HG02759 (cell line): ENCODE results near the gene BARX2.
"Not testable (repeated sequence)": the region's sequence is repeated elsewhere in the genome, so short reads cannot be mapped to it uniquely, and the experiment has no call there.

Source experiments
- ATAC-seq: cut with Tn5 transposase; IDR thresholded peaks from one replicate; pipeline ENCODE4 v1.9.1; 2021; ENCODE audit warnings: mild to moderate bottlenecking, moderate library complexity; ENCODE audit not compliant: unreplicated experiment

BARX2 gene, protein sequence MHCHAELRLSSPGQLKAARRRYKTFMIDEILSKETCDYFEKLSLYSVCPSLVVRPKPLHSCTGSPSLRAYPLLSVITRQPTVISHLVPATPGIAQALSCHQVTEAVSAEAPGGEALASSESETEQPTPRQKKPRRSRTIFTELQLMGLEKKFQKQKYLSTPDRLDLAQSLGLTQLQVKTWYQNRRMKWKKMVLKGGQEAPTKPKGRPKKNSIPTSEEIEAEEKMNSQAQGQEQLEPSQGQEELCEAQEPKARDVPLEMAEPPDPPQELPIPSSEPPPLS

DNA sequence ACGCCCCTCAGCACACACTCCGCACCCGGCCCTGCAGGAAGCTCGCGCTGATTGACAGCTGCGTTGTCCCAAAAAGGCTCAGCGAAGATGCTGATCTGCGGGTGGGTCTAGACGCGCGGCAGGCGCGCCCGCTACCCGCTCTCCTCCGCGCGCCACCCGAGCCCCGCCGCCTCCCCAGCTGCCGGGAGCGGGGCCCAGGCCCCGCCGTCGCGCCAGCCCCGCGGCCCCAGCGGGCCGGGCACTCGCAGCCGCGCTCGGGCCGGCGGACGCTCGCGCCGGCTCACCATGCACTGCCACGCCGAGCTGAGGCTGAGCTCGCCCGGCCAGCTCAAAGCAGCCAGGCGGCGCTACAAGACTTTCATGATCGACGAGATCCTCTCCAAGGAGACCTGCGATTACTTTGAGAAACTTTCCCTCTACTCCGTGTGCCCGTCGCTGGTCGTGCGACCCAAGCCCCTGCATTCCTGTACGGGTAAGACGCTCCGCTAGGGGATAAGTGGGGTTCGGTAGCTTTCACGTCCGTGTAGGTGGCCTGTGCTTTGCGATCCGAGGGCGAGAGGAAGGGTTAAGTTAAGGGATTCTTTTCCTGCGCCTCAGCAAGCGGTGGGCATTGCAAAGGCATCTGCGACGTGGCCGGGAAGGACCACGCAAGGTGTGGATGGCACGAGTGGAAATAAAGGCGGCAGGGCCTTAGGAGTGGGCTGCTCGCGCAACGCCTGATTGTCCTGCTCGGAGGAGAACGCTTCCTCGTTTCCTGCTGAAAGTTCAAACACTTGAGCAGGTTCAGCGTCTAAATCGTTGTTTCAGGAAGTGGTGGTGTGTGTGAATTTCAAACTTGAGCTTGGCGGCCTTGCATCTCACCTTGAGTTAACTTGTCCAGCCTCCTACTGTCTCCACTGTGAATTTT lies at the start of gene BARX2:
BARX2 (plus strand) TSS at position 98 of the 907 bp plus-strand sequence; CDS start at position 286, 188 bp downstream.
- ATAC-seq = no peak

DNA sequence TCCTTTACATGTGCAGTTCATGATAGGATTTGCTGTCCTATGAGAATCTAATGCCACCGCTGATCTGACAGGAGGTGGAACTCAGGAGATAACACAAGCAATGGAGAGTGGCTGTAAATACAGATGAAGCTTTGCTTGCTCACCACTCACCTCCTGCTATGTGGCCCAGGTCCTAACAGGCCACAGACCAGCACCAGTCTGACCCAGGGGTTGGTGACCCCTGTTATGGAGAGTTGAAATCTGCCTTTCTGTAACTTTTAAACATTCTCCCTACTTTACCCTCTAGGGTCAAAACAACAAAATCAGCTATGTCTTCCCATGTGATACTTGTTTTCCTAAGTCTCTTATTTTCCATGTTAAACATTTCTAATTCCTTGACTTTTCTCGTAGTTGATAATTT lies 48.7 kb upstream of the BARX2 start:
- ATAC-seq = no peak

DNA sequence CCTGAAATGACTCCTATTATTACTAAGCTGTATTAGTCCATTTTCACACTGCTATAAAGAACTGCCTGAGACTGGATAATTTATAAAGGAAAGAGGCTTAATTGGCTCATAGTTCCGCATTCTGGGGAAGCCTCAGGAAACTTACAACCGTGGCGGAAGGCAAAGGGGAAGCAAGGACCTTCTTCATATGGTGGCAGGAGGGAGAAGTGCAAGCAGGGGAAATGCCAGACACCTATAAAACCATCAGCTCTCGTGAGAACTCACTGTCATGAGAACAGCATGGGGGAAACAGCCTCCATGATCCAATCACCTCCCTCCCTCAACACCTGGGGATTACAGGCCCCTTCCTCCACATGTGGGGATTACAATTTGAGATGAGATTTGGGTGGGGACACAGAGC lies 47.9 kb upstream of the BARX2 start:
- not testable (repeated sequence) for ATAC-seq

DNA sequence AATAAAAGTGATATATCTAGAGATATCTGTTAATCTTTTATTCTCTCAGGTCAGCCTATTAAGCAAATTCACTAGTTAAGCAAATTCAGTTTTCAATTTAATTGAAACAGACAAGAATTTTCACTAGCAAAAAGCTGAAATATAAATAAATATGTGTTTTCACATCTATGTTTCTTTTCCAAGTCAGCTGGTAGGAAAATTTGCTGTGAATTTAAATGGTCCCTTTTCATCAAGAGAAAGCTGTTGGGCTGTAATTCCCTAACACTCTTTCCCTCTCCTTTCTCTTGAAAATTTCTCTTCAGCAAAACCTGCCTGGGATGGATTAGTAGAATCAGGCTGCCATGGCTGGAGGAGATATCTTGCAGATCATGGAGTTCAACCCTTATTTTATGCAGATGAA lies 46.9 kb upstream of the BARX2 start:
- no peak for ATAC-seq

DNA sequence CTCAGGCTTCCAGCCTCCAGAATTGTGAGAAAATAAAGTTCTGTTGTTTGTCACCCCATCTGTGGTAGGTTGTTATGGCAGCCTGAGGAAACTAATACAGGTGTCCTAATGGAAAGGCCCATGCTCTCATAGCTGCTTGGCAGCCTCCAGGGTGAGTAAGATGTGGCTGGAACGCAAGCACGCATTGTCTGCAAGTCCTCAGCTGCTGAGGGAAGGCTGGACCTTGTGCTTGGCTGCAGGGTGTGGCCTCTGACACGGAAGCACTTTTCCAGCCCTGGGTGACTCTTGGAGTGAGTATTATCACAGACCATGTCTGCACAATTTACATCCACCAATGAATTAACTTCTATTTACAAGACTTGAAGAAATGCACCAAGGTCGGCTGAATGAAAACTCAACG lies 44.4 kb upstream of the BARX2 start:
- ATAC-seq = no peak

DNA sequence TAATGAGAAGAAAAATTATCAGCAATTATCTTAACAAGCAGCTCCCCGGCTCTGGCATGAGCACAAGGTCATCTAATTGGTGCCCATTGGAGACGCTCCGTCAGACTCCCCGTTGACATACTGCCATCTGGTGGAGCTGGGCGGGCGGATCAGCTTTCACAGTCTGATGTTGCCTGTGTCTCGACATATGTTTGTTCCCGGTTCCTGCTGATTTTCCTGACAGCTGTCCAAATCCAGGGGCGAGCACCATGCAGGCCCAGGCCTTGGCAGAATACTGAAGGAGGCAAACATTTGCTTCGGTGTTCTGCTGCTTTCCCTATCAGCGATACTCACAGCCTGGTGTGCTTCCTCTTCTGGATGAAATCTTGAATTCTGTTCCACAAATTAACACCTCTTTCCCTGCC lies 43.8 kb upstream of the BARX2 start:
- ATAC-seq = peak; percentile 98

DNA sequence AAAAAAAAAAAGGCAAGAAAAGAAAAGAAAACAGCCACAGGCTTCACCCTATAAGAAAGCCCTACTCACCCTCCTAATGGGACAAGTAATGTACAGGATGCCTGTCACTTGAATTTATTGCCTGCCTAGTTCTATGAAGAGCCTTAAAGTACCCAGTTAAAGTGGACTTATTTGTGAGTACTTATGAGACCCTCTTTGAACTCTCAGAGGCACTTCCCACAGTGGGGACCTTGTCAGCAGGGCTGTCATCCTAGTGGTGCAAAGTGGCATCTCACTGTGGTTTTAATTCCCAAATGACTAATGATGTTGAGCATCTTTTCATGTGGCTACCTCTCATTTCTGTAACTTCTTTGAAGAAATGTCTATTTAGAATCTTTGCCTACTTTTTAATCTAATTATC lies 41.8 kb upstream of the BARX2 start:
- no peak for ATAC-seq

DNA sequence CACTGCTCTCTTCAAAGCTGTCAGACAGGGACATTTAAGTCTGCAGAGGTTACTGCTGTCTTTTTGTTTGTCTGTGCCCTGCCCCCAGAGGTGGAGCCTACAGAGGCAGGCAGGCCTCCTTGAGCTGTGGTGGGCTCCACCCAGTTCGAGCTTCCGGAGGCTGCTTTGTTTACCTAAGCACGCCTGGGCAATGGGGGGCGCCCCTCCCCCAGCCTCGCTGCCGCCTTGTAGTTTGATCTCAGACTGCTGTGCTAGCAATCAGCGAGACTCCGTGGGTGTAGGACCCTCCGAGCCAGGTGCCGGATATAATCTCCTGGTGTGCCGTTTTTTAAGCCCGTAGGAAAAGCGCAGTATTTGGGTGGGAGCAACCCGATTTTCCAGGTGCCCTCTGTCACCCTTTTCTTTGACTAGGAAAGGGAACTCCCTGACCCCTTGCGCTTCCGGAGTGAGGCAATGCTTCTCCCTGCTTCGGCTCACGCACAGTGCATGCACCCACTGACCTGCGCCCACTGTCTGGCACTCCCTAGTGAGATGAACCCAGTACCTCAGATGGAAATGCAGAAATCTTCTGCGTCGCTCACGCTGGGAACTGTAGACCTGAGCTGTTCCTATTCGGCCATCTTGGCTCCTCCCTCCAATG lies 31.2 kb upstream of the BARX2 start:
- ATAC-seq = not testable (repeated sequence)

DNA sequence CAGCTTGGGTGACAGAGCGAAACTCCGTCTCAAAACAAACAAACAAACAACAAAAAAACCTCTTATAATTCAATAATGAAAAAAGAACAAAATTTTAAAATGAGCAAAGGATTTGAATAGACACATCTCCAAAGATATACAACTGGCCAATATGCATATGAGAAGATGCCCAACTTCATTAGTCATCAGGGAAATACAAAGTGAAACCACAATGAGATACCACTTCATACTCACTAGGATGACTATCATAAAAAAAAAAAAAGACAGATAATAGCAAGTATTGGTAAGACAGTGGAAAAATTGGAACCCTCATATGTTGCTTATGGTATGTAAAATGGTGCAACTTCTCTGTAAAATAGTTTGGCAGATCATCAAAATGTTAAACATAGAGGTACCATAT lies 28.7 kb upstream of the BARX2 start:
- ATAC-seq = no peak

DNA sequence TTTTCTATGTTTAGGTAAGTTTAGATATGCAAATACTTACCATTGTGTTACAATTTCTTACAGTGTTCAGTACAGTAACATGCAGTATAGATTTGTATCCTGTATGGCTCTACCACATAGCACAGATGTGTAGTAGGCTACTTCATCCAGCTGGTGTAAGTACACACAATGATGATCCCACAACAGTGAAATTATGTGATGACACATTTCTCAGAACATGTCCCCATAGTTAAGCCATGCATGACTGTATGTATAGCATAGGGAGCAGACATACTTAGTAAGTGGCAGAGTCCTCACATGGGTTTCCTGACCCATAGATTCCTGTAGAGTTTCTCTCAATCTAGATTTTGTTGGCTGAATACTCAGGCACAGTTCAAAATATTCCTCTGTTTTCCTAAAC lies 26.8 kb upstream of the BARX2 start:
- no peak for ATAC-seq

DNA sequence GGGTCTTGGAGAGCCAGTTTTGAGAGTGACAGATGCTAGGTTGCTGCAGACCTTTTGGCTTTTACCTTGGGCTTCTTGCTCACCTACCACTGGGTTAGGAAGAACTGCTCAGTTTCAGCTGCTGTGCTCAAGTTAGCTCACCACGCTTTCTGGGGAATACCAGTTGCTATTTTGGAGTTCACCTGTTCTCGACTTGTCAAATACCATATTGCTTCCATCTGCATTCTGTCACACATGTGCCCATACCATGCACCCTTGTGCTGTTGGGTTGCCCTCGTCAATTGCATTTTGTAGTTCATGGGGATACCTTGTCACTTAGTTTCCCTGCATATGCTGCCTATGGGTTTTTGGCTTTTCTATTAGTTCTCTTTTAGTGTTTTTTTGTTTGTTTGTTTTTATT lies 23.0 kb upstream of the BARX2 start:
- ATAC-seq = no peak

DNA sequence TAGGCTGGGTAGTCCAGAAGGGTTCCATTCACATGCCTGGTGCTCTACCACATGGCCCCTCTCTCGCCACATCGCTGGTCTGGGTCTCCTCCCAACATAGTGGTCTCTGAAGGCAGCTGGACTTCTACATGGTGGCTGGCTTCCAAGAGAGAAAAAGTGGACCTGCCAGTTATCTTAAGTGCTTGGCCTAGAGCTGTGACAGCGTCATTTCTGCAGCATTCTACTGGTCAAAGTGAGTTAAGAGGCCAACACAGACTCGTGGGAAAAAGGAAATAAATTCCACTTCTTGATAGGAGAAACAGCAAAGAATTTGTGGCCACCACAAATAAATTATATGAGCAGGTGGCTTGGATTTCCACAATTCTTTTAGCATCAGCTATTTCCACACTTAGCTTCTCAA lies 21.0 kb upstream of the BARX2 start:
- no peak for ATAC-seq

DNA sequence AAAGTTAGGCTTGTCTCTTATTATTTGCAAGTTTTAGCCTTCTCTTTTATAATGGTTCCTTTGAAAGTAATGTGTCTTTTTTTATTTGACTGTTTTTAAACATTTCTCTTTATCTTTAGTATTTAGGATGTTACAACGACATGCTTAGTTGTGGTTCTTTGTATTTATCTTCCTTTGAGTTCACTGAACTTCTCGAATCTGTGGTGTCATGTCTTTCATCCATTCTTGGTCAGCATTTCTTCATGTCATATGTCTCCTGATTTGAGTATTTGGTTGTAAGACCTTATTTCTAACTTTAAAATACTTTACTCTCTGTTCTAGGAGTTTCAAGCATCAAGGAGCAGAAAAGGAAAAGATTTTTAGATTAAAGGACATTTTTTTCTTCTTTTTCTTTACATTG lies 15.9 kb upstream of the BARX2 start:
- no peak for ATAC-seq

DNA sequence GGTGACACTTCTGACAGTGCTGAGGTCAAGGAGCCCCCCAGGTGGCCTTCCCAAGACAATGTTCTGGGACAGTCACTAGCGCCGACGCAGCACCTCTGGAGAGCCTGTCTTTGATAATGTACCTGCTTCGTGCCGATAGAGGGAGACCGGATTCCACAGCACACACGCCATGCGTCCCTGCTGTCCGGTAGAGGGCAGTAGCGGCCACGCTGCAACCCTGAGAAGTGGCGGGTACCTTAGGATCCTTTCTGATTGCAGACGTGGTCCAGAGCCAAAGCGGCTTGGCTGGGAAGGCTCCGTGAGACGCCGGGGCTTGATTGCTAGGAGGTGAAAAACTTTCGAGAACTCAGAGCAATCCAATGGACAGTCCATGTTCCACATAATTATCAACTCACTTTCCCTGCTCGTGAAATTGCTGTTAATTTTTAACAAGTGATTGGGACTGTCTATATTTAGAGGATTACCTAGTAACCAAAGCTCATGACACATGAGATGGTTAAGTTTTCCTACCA lies 11.4 kb upstream of the BARX2 start:
- ATAC-seq = peak; percentile 100

DNA sequence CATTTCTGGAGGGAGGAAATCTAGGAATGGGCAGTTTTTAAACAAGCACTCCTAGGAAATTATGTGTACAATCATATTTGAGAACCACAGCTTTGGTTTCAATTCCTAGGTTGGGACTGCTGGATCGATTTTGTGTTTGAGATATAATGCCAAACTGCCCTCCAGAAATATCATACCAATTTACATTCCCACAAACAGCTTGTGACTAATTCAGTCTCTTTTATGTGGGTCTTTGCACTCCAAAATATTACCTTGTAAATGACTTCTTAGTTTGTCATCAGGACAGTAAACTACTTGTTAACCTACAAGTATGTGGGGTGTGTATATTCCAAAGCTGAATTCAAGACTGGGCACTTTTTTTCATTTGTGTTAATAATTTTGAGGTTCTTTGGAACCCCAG lies 9.8 kb upstream of the BARX2 start:
- no peak for ATAC-seq

DNA sequence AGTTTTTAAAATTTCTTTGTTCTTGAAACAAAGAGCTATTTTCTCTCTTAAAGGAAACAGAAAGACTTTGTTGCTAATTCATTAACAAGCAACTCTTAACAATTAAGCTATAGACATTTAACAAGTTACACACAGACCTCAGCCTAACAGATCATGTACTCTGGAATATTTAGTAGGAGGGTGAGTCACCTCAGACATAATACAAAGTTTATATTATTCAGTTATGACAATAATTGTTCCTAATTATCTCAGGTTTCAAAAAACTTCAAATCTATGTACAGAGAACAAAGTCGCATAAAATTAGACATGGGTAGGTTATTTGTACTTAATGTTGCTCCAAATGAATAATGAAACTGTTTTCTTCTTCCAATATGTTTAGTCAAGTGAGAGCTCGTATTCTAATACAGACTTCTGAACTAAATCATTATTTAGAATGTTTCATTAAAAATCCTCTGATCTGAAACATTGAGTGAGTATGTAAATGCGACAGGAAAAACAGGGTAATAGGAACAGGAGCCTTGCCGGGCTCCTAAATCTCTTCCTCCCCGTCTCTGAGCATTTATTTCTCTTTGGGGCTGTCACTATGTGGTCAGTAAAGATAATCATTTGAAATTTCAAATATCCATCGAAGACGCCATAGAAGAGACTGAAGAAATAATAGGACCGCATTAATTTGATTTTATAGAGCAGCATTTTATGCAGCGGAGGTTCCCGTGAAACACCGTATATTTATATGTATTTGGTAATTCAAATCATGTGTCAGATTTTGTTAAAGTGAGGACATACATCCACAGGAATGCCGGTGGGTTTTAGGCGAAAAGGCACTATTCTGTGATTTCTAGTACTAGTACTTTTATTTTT lies 8.7 kb upstream of the BARX2 start:
- no peak for ATAC-seq

DNA sequence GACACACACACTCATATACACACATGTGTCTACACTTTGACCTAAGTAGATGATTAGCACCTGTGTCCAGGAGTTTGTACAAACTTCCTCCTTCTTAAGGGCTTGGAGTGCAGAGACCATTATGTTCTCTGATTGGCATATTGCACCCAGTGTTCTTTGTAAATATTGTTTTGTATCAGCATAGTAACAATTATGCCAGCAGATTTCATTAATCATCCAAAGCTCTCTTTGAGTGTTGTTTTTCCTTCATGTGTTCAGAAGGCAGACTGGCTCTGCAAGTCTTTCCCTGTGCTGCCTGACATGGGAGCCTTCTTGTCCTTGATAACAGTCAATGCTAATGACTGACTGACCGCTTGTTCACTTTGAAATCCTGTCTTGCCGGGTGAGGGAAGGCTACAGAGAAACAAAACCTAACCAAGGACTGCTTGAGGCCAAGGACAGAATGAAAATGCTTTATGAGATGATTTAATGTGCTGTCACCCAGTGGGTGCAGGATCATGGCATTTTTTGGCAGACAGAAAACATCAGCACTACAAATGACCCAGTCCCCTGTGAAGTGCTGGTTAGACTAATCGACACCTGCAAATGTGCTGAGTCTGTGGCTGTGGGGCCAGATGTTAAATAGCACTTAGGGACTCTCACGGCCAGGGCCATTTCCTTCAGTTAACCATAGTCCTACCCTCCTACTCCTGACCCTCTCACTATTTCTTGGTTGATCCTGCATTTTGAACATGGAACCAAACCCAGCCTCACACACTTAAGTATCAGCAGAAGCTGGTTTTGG lies 6.6 kb upstream of the BARX2 start:
- no peak for ATAC-seq

DNA sequence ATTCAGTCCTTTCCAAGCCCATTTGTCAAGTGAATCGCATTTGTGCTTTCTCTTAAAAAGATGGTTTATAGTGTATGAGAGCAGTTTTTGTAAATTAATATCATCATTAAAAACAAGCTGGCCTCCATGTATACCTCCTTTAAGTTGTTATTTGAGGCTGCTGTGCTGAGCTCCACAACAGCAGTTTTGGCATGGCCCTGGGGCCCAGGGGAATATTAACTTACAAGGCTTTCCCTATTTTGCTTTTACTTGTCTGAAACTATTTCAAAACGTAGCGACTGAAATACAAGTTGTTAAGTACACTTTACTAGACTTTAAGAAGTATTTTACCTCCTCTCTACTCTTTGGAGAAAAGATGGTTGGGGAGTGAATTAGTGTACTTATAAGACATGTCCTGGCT lies 4.9 kb upstream of the BARX2 start:
- no peak for ATAC-seq

DNA sequence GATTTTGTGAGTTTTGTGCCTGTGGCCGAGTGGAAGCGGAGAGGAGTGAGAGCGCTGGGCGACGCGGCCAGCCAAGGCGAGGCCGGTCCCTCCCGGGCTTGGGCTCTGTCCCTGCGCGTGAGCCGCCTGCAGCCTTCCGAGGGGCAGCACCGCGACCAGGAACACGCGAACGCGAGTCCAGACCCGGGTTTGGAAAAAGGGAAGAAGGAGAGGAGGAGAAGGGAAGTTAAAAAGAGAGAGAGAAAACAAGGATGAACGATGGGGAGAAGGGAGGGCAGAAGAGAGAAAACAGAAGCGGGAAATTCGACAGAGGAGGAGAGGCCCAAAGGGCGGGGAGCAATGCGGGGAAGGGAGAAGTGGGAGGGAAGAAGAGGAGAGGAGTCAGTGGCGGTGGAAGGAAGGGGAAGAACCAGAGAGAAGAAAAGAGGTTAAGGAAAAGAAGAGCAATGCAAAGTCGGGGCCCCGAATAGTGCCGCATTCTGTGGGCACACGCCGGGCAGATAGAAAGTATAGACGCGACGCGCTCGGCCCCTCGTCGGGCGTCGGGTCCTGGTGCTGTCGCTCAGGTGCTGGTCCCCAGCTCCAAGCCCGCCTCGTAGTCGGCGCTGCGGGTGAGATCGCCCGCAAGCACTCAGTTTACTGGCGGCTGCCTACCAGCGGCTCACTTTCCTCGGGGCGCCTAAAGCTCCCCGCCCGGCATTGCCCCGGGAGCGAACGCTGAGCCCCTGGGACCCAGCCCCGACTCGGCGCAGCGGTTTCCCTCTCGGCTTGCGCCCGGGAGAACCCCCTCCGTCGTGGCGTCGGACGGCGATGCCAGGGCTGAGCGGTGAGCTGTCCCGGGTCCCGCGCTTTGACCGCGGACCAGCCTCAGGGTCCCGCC lies 2.8 kb upstream of the BARX2 start:
- ATAC-seq = no peak
